GM20000 (cell line): Measurements from ENCODE around the gene ALDH3B1.

Experiments
- DNase-seq: peaks from one replicate; pipeline ENCODE4 v3.0.0; 2012; ENCODE audit warnings: low spot score
- CTCF ChIP-seq: IDR thresholded peaks from 2 replicates; pipeline ENCODE4 v1.5.1; 2012; ENCODE audit warnings: mild to moderate bottlenecking, control low read depth; ENCODE audit errors: extremely low read depth, missing control alignments

The ALDH3B1 gene

GRCh38 chr11:68012044-68012842 is 2.1 kb downstream of the ALDH3B1 start:
- no peak for DNase-seq
- no peak for TF ChIP-seq CTCF

- no peak for TF ChIP-seq CTCF
- no peak for DNase-seq
Observed at GRCh38 chr11:68012843-68013610, 2.9 kb downstream of the ALDH3B1 start.

GRCh38 chr11:68013611-68014156 is 3.6 kb downstream of the ALDH3B1 start:
- TF ChIP-seq CTCF, result no peak
- DNase-seq, result no peak

- no peak for DNase-seq
- no peak for TF ChIP-seq CTCF
Observed at GRCh38 chr11:68014157-68014946, 4.2 kb downstream of the ALDH3B1 start.

GRCh38 chr11:68014947-68015447 is 4.9 kb downstream of the ALDH3B1 start:
- DNase-seq, result no peak
- TF ChIP-seq CTCF, result no peak

GRCh38 chr11:68015467-68015866 is 5.3 kb downstream of the ALDH3B1 start:
- no peak for TF ChIP-seq CTCF
- no peak for DNase-seq
